NCI-H146 treated with DMSO at 0.1 percent for 48 hours (cell line): ENCODE measurements around the gene STARD3NL.
"Not testable (repeated sequence)": the region's sequence is repeated elsewhere in the genome, so short reads cannot be mapped to it uniquely, and the experiment has no call there.

Source experiments
- DNase-seq: peaks from one replicate; lab custom pipeline; 2025; ENCODE audit not compliant: unreplicated experiment; lab: John Stamatoyannopoulos, UW

STARD3NL gene

GRCh38 chr7:38220452-38220851 lies 42.4 kb downstream of the STARD3NL start:
- no peak for DNase-seq

- peak; percentile 10 for DNase-seq
Observed at GRCh38 chr7:38222481-38223096, 44.5 kb downstream of the STARD3NL start.

GRCh38 chr7:38223306-38223705 lies 45.3 kb downstream of the STARD3NL start:
- no peak for DNase-seq

GRCh38 chr7:38224392-38224791 lies 46.3 kb downstream of the STARD3NL start:
- no peak for DNase-seq

GRCh38 chr7:38229386-38229785 lies 51.3 kb downstream of the STARD3NL start:
- DNase-seq, result no peak

- DNase-seq, result no peak
Observed at GRCh38 chr7:38229884-38230642, 52.0 kb downstream of the STARD3NL start.

- DNase-seq, result no peak
Observed at GRCh38 chr7:38232502-38233366, 54.7 kb downstream of the STARD3NL start.

GRCh38 chr7:38234759-38235158 lies 56.7 kb downstream of the STARD3NL start:
- not testable (repeated sequence) for DNase-seq

GRCh38 chr7:38235606-38236005 lies 57.6 kb downstream of the STARD3NL start:
- no peak for DNase-seq

GRCh38 chr7:38239129-38239528 lies 61.1 kb downstream of the STARD3NL start:
- DNase-seq, result not testable (repeated sequence)

GRCh38 chr7:38241071-38241470 lies 63.0 kb downstream of the STARD3NL start:
- DNase-seq, result no peak

- no peak for DNase-seq
Observed at GRCh38 chr7:38242814-38243213, 64.8 kb downstream of the STARD3NL start.

- DNase-seq, result not testable (repeated sequence)
Observed at GRCh38 chr7:38243345-38243744, 65.3 kb downstream of the STARD3NL start.

GRCh38 chr7:38244516-38244915 lies 66.5 kb downstream of the STARD3NL start:
- DNase-seq, result no peak

- DNase-seq, result no peak
Observed at GRCh38 chr7:38245409-38245977, 67.4 kb downstream of the STARD3NL start.

- DNase-seq, result no peak
Observed at GRCh38 chr7:38248069-38248567, 70.1 kb downstream of the STARD3NL start.

- DNase-seq, result not testable (repeated sequence)
Observed at GRCh38 chr7:38249849-38250248, 71.8 kb downstream of the STARD3NL start.

GRCh38 chr7:38257350-38257677 lies 79.3 kb downstream of the STARD3NL start:
- no peak for DNase-seq

GRCh38 chr7:38259157-38259556 lies 81.1 kb downstream of the STARD3NL start:
- DNase-seq, result not testable (repeated sequence)

- not testable (repeated sequence) for DNase-seq
Observed at GRCh38 chr7:38261601-38262000, 83.6 kb downstream of the STARD3NL start.

GRCh38 chr7:38262026-38262425 lies 84.0 kb downstream of the STARD3NL start:
- not testable (repeated sequence) for DNase-seq
